Measurements from ENCODE around the gene SBK2. TPM values are rescaled to one million over a fixed set of nuclear protein-coding genes. Genes with fewer than 3 reads are reported as not detected.
"Not testable (repeated sequence)": the region's sequence is repeated elsewhere in the genome, so short reads cannot be mapped to it uniquely, and the experiment has no call there.

Gene SBK2, protein sequence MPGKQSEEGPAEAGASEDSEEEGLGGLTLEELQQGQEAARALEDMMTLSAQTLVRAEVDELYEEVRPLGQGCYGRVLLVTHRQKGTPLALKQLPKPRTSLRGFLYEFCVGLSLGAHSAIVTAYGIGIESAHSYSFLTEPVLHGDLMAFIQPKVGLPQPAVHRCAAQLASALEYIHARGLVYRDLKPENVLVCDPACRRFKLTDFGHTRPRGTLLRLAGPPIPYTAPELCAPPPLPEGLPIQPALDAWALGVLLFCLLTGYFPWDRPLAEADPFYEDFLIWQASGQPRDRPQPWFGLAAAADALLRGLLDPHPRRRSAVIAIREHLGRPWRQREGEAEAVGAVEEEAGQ
- not detected for total RNA-seq

DNA sequence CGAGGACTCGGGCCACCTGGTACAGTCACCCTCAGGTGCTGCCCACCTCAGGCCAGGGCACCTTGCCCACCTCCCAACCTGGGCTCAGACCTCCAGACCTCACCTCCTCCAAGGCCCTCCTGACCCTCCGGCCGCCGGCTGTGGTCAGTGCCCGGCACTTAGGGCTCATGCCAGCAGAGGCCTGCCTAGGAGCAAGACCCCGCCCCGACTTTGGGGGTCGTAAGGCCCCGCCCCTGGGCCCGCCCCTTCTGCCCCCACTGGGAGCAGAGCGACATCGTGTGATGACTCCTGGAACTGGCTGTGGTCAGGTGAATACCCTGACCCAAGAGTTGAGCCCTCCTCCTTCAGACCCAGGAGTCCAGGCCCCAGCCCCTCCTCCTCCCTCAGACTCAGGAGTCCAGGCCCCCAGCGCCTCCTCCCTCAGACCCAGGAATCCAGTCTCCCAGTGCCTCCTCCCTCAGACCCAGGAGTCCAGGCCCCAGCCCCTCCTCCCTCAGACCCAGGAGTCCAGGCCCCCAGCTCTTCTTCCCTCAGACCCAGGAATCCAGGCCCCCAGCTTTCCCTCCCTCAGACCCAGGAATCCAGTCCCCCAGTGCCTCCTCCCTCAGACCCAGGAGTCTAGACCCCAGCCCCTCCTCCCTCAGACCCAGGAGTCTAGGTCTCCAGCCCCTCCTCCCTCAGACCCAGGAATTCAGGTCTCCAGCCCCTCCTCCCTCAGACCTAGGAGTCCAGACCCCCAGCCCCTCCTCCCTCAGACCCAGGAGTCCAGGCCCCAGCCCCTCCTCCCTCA lies at the start of gene SBK2:
SBK2 (minus strand) TSS at position 183 of the 790 bp plus-strand sequence. CDS start 839 bp downstream, outside the sequence.
- POLR2A ChIA-PET, result no interaction called here
- CTCF ChIA-PET, result no interaction called here

DNA sequence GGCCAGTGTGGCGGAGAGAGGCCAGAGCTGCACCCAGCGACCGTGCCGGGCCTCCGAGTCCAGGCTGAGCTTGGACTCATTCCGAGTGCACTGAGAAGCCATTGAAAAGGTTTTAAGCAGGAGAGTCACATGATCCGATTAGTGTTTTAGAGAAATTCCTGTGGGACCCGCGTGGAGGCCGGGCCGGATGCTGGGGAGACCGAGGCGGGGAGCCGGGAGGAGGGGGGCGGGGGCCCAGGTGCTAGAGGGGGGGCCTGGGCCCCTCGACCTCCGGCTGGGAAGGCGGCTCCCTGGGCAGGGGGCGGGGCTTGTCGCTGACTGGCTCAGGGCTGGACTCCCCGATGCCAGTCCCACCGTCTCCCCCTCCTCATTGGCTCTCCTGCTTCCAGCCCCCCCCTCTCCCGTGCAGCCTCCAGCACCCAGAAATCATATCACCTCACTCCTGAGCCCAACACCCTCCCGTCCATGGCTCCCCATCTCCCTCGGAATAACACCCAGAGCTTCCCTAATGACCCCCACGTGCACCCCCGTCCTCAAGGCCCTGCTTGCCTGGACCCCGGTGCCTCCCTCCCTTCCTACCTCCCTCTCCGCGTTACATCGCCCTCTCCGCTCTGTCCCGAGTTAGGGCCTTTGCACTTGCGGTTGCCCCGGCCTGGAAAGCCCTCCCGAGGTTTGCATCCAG lies 48.9 kb upstream of the SBK2 start:
- CTCF ChIA-PET, result interaction anchor here (2.5 kb wide), 1 partner anchor 13 kb away, joined by 7 read pairs; the partner anchor contains the start of gene FIZ1
- POLR2A ChIA-PET, result no interaction called here

DNA sequence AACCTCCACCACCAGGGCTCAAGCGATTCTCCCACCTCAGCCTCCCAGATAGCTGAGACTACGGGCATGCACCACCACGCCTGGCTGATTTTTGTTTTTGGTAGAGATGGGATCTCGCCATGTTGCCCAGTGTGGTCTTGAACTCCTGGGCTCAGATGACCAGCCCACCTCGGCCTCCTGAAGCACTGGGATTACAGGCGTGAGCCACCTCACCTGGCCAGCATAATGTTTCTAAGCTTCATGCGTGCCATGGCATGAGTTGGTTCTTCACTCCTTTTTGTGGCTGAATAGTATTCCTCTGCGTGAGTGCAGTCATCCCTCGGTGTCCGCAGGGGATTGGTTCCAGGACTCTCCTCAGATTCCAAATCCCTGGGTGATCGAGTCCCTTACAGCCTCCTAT lies 47.9 kb upstream of the SBK2 start:
- ChIA-PET CTCF (interaction anchor here (0.6 kb wide), 1 partner anchor 81 kb away, joined by 3 read pairs; no protein-coding TSS in a partner anchor), POLR2A (no interaction called here)

DNA sequence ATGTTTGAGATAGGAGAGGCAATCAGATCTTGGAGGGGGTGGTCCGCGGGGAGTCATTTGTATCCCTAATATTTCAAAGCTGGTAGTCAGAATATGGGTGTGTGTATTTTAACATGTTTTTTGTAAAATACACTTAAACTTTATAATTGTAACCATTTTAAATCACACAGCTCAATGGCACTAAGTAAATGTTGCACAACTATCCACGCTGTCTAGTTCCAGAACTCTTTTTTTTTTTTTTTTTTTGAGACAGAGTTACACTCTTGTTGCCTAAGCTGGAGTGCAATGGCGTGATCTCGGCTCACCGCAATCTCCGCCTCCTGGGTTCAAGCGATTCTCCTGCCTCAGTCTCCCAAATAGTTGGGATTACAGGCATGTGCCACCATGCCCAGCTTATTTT lies 47.0 kb upstream of the SBK2 start:
- CTCF ChIA-PET, result interaction anchor here (0.6 kb wide), 1 partner anchor 80 kb away, joined by 3 read pairs; no protein-coding TSS in a partner anchor
- POLR2A ChIA-PET, result interaction anchor here (1.2 kb wide), 1 partner anchor 15 kb away, joined by 7 read pairs; the partner anchor contains the start of gene FIZ1

DNA sequence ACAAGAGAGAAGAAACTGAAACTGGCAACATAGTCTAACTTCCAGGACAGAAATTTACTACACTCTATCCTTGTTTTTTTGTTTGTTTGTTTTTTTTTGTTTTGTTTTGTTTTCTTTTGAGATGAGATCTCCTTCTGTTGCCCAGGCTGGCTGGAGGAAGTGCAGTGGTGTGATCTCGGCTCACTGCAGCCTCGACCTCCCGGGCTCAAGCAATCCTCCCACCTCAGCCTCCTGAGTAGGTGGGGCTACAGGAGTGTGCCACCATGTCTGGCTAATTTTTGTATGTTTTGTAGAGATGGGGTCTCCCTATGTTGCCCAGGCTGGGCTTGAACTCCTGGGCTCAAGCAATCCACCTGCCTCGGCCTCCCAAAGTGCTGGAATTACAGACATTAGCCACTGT lies 45.4 kb upstream of the SBK2 start:
- CTCF ChIA-PET, result interaction anchor here (2.5 kb wide), 1 partner anchor 49 kb away, joined by 8 read pairs; no protein-coding TSS in a partner anchor
- POLR2A ChIA-PET, result not testable (repeated sequence)

DNA sequence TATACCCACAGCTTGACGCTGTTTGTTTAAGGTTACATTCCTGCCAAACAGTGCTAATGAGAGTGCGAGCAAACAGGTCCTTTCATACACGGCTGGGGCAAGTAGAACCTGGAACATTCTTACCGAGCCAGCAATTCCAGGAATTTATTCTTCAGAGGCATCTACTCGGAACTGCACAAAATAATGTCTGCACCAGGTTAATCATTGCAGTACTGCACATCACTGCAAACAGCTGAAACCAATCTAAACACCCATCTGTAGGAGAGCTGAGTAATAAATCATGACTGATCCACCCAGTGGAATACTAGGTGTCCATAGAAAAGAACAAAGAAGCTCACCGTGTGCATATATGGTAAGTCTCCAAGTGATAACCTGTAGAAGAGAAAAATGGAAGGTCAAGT lies 44.9 kb upstream of the SBK2 start:
- ChIA-PET CTCF (interaction anchor here (1.2 to 2.5 kb wide), 2 partner anchors 41 to 49 kb away, joined by 3 to 8 read pairs; no protein-coding TSS in a partner anchor), POLR2A (interaction anchor here (0.7 kb wide), 1 partner anchor 17 kb away, joined by 3 read pairs; the partner anchor contains the start of gene FIZ1)

DNA sequence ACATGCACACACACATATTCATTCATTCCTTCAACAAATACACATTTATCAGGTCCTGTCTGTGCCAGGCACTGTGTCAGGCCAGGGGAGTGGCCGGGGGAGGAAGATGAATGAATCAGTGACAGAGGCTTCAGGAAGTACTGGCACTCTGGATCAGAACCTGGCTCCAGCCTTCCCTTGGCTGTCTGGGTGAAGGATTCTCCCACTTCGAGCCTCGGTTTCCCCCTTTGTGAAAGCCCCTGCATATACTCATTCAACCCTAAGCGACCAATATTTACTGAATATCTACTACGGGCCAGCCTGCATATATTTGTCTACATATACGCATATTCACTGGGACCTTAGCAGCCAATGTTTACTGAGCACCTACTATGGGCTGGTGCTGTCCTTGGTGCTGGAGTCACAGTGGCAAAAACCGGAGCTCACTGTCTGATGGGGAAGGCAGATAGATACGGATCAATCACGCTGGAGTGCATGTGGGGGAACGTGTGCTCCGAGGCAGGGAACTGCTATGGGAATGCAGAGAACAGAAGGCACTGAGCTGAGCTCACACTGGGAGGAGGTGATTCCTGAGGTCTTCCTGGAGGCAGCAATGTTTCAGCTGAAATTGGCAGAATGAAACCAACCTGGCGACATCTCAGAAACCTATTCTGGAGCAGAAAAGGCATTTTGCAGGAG lies 44.4 kb upstream of the SBK2 start:
- CTCF ChIA-PET, result interaction anchor here (1.2 to 2.5 kb wide), 2 partner anchors 42 to 50 kb away, joined by 3 to 8 read pairs; no protein-coding TSS in a partner anchor
- POLR2A ChIA-PET, result interaction anchor here (0.7 kb wide), 1 partner anchor 18 kb away, joined by 3 read pairs; the partner anchor contains the start of gene FIZ1

DNA sequence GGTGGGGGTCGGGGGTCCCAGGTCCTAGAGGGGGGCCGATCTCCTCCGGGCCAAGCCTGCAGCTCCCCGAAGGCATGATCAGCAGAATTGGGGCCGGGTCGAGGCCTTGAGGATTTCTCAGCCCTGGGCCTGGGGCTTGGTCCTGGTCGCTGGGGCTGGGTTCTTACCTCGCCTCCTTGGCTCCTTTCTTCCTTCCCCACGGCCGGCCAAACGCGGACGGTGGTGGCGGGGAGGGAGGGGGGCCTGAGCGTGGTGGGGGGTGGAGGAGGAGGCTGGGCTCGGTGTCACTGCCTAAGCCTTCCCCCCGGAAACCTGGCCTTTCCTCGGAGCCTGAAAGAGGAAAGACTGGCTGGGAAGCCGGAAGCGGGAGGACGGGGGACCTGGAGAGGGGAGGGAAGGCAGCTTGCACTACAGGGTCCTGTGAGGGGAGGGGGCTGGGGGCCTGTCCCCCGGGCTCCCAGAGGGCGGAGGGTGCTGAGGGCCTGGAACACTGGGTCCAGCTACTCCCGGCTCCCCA lies 43.8 kb upstream of the SBK2 start, which contains the start of gene ZNF579:
ZNF579 (minus strand) TSS at position 221 of the 517 bp plus-strand sequence. CDS start 1,209 bp downstream, outside the sequence.
- CTCF ChIA-PET, result interaction anchor here (0.9 to 2.5 kb wide), 3 partner anchors 42 to 77 kb away, joined by 3 to 8 read pairs (median 3); no protein-coding TSS in a partner anchor
- POLR2A ChIA-PET, result interaction anchor here (0.7 kb wide), 1 partner anchor 19 kb away, joined by 3 read pairs; the partner anchor contains the start of gene FIZ1

DNA sequence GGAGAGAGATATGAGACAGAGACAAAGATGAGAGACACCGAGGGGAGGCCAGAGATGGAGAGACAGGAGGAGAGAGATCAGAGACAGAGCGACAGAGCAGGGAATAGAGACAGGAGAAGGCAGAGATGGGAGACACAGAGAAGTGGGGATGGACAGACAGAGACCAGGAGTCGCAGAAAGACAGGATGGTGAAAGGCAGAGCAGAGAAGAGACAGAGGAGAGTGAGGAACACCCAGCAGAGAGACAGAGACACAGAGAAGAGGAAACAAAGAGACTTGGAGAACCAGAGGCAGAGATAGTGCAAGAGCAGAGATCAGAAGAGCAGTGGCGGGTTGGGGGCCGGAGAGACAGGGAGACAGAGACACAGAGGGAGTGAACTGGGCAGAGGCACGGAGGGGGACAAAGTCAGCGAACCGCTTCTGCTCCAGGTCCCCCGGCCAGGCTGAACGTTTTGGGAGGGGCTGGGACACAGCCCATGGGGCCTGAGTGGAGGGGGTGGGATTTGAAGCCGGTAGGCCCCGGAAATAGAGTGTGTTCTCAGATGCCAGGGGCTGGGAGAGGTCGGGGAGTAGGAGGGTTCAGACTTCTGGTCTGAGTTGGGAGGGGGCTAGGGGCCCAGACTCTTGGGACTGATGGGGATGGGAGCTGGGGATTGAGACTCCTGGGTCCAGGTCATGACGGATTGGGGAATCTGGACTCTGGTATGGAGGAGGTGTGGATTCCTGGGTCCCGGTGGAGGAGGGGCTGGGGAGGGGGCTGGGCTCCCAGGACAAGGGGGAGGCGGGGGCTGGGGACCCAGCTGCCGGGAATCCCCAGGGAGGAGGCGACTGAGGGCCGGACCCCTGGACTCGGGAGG lies 43.1 kb upstream of the SBK2 start:
- POLR2A ChIA-PET, result interaction anchor here (0.7 kb wide), 1 partner anchor 20 kb away, joined by 3 read pairs; the partner anchor contains the start of gene FIZ1

DNA sequence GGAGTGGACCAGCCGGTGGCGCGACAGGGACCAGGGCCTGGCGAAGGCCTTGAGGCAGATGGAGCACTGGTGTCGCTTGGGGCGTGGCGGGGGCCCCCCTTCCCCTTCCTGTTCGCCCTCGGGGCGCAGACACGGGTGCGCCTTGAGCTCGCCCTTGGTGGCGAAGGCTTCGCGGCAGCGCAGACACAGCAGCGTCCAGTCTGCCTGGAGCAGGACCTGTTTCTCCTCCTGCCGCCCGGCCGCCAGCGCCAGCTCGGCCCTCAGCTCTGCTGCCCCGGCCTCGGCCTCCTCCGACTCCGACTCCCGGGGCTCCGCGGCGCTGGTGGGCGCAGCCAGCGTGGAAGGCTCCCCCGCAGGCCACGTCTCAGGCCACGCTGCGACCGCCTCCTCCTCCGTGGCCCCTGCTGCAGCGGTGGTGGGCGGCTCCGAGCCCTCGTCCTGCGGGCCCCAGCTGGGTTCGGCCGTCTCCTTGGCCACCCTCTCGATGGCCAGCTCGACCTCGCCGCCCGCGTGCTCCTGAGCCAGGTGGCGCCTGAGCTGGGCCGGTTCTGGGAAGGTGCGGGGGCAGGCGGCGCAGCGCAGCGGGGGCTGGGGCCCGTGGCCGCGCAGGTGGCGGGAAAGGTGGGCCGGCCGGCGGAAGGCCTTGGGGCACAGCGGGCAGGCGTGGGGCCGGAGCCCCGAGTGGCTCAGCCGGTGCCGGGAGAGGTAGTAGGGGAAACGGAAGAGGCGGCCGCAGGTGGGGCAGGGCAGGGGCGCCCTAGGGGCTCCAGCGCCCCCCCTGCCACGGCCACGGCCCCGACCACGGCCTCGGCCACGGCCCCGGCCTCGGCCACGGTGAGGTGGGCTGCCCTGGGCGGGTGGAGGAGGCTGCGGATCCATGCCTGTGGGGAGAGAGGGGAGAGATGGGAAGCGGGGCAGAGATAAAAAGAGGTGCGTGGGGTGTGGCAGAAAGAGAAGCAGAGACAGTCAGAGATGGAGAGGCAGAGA lies 42.1 kb upstream of the SBK2 start:
- ChIA-PET POLR2A (interaction anchor here (0.5 kb wide), 1 partner anchor 25 kb away, joined by 4 read pairs; no protein-coding TSS in a partner anchor), CTCF (no interaction called here)

More for the DNA sequence above, 43.1 kb upstream of the SBK2 start:
- CTCF ChIA-PET, result interaction anchor here (0.9 to 2.5 kb wide), 2 partner anchors 51 to 76 kb away, joined by 3 to 8 read pairs; no protein-coding TSS in a partner anchor

DNA sequence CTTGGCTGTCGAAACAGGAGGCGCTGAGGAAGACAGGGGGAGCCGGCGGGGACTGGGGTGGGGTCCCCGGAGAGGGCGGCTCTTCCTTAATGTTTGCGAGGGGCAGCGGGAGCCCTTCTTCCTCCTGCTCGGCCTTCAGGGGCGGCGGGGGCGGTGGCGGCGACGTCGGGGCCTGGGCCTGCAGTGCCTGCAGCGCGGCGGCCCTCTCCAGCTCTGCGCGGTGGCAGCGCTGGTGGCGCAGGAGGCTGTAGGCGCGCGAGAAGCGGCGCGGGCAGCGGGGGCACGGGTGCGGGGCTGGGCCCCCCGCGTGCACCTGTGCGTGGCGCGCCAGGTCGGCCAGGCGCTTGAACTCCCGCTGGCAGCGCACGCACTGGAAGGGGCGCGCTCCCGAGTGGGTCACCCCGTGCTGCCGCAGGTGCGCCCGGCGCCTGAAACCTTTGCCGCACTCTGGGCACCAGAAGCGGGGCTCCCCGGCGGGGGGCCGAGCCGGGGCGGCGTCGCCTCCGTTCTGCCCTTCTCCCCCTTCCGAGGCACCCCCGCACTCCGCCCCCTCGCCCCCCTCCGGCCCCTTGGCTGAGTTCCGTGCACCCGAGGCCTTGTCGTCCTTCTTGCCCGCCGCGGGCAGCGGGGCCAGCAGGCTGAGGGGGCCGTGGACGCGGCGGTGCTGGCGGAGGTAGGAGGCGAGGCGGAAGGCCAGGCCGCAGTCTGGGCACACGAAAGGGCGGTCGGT lies 41.3 kb upstream of the SBK2 start:
- CTCF ChIA-PET, result no interaction called here

DNA sequence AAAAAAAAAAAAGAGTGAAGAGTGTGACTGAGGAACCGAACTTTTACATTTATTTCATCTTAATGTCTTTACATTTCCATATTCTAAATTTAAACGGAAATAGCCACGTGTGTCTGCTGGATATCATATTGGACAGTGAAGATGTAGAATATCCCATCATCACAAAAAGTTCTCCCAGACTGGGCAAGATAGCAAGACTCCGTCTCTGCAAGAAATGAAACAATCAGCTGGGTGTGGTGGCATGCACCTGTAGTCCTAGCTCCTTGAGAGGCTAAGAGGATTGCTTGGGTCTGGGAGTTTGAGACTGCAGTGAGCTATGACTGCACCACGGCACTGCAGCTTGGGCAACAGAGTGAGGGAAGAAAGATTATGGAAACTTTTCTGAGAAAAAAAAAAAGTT lies 39.8 kb upstream of the SBK2 start:
- POLR2A ChIA-PET, result no interaction called here

More for the DNA sequence above, 41.3 kb upstream of the SBK2 start:
- POLR2A ChIA-PET, result no interaction called here

DNA sequence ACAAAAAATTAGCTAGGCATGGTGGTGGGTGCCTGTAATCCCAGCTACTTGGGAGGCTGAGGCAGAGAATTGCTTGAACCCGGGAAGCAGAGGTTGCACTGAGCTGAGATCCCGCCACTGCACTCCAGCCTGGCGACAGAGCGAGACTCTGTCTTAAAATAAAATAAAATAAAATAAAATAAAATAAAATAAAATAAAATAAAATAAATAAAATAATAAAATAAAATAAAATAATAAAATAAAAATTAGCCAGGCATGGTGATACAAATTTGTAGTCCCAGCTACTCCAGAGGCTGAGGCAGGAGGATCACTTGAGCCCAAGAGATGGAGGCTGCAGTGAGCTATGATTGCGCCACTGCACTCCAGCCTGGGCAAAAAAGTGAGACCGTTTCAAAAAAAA lies 37.0 kb upstream of the SBK2 start:
- CTCF ChIA-PET, result interaction anchor here (0.6 kb wide), 1 partner anchor 58 kb away, joined by 3 read pairs; no protein-coding TSS in a partner anchor
- POLR2A ChIA-PET, result not testable (repeated sequence)

More for the DNA sequence above, 39.8 kb upstream of the SBK2 start:
- CTCF ChIA-PET, result no interaction called here

DNA sequence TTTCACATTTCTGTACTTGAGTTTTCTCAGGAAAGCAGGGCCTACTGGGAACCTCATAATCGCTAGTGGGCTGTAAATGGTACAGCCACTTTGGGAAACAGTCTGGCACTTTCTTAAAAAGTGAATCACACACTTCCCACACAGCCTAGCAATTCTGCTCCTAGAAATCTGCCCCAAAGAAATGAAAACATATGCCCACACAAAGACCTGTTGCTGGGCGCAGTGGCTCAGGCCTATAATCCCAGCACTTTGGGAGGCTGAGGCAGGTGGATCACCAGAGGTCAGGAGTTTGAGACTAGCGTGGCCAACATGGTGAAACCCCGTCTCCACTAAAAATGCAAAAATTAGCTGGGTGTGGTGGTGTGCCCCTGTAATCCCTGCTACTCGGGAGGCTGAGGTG lies 32.5 kb upstream of the SBK2 start:
- CTCF ChIA-PET, POLR2A ChIA-PET: not testable (repeated sequence)

DNA sequence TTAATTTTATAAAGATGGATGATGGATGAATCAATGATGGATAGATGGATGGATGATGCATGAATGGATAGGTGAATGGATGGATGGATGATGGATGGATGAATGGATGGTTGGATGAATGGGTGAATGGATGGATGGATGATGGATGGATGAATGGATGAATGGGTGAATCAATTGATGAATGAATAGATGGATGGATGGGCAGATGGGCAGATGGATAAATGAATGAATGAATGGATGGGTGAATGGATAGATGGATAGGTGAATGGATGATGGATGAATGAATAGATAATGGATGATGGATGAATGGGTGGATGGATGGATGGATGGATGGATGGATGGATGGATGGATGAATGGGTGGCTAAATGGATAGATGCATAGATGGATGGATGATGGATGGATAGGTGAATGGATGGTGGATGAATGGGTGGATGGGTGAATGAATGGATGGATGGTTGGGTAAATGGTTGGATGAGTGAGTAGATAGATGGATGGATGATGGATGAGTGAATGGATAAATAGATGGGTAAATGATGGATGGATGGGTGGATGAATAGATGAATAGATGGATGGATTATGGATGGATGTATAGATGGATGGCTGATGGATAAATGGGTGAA lies 30.9 kb upstream of the SBK2 start:
- CTCF ChIA-PET, result no interaction called here
- POLR2A ChIA-PET, result no interaction called here

All from activated CD8-positive, alpha-beta memory T cell treated with anti-CD3 and anti-CD28 coated beads for 36 hours (primary cell).